Keratinocyte (primary cell): ENCODE results near the gene MED23. TPM values are rescaled to one million over a fixed set of nuclear protein-coding genes. Genes with fewer than 3 reads are reported as not detected.

Source experiments
- DNase-seq: peaks from one replicate; pipeline ENCODE4 v3.0.0-alpha.2; 2011; ENCODE audit warnings: low read depth, missing footprints, low spot score
- FAIRE-seq: peaks from 2 replicates; lab custom pipeline; 2011; peaks lifted over from hg19 to GRCh38; lab: Jason Lieb, UNC
- H2AFZ ChIP-seq: 2 replicates; pipeline ENCODE4 v1.6.0; 2012; ENCODE audit warnings: low read length, control low read depth, inconsistent platforms; ENCODE audit not compliant: control insufficient read depth
- H3K27ac ChIP-seq: 2 replicates; pipeline ENCODE4 v1.5.1; 2011; ENCODE audit warnings: low read length; ENCODE audit not compliant: control insufficient read depth, insufficient read depth
- H3K27me3 ChIP-seq: 3 replicates; pipeline ENCODE4 v1.6.0; 2011; ENCODE audit warnings: low read length; ENCODE audit not compliant: control insufficient read depth, insufficient read depth; ENCODE audit errors: extremely low read depth
- H3K36me3 ChIP-seq, 2 experiments: 2 replicates in 1 of 2; 3 replicates in 1 of 2; pipeline ENCODE4 v1.5.1; 2011; ENCODE audit warnings: low read length in 2 of 2, mild to moderate bottlenecking in 1 of 2; ENCODE audit not compliant: control insufficient read depth in 2 of 2, insufficient read depth in 2 of 2; ENCODE audit errors: extremely low read depth in 1 of 2
- H3K4me1 ChIP-seq: 3 replicates; pipeline ENCODE4 v1.5.1; 2011; ENCODE audit warnings: low read length; ENCODE audit not compliant: control insufficient read depth, insufficient read depth; ENCODE audit errors: extremely low read depth
- H3K4me2 ChIP-seq: 3 replicates; pipeline ENCODE4 v1.6.0; 2011; ENCODE audit warnings: low read depth, low read length; ENCODE audit not compliant: control insufficient read depth, insufficient read depth; ENCODE audit errors: extremely low read depth
- H3K4me3 ChIP-seq, 3 experiments: fragments of 200-600 bp in 1 of 3; sonication (generic) in 1 of 3; 2 replicates in 2 of 3; 3 replicates in 1 of 3; pipeline ENCODE4 v1.5.1; 2011 to 2016; ENCODE audit warnings: low read length in 3 of 3, mild to moderate bottlenecking in 3 of 3, control low read depth in 2 of 3, inconsistent platforms in 1 of 3, low read depth in 1 of 3, mixed read lengths in 1 of 3, mixed run types in 1 of 3, moderate library complexity in 1 of 3; ENCODE audit not compliant: control insufficient read depth in 2 of 3, insufficient read depth in 2 of 3; ENCODE audit errors: extremely low read depth in 1 of 3
- H3K79me2 ChIP-seq: 2 replicates; pipeline ENCODE4 v1.6.0; 2012; ENCODE audit warnings: low read length; ENCODE audit not compliant: control insufficient read depth, insufficient read depth
- H3K9ac ChIP-seq: 3 replicates; pipeline ENCODE4 v1.6.0; 2011; ENCODE audit warnings: low read length; ENCODE audit not compliant: control insufficient read depth, insufficient read depth; ENCODE audit errors: extremely low read depth
- H3K9me1 ChIP-seq: 3 replicates; pipeline ENCODE4 v1.6.0; 2011; ENCODE audit warnings: low read length; ENCODE audit not compliant: control insufficient read depth, insufficient read depth; ENCODE audit errors: extremely low read depth
- H3K9me3 ChIP-seq: 2 replicates; pipeline ENCODE4 v1.5.1; 2012; ENCODE audit warnings: low read depth, low read length; ENCODE audit not compliant: control insufficient read depth
- H4K20me1 ChIP-seq: 3 replicates; pipeline ENCODE4 v1.6.0; 2011; ENCODE audit warnings: low read length; ENCODE audit not compliant: control insufficient read depth, insufficient read depth; ENCODE audit errors: extremely low read depth
- EZH2 ChIP-seq: IDR thresholded peaks from one replicate; pipeline ENCODE4 v1.6.1; 2012; ENCODE audit warnings: inconsistent platforms, mild to moderate bottlenecking, low read length, moderate library complexity
- dilution Hi-C: fragments of 300-500 bp; cut with MboI; formaldehyde crosslinking; loops from one replicate; pipeline ENCODE4 v1.7.0; 2020; ENCODE audit warnings: low sequenced_read_pairs; ENCODE audit not compliant: extremely low pct_ligation_motif_present
- polyA plus RNA-seq, 5 experiments: library from polyadenylated mRNA; depleted of rRNA in 3 of 5; stranded (reverse) in 3 of 5; stranded (forward) in 1 of 5; unstranded in 1 of 5; fragments of >200 nt; gene quantifications; 1 replicate in 1 of 5; 2 replicates in 3 of 5; 3 replicates in 1 of 5; pipeline versions ENCODE4 v1.2.1 to v1.2.3, GENCODE V29; 2011 to 2012; ENCODE audit warnings: missing spikeins in 2 of 5, low read depth in 1 of 5, low replicate concordance in 1 of 5
- TF ChIP-seq, protein P1 (sequence below), 3 experiments: IDR thresholded peaks in 1 of 3; conservative IDR thresholded peaks in 1 of 3; optimal IDR thresholded peaks in 1 of 3; 2 replicates in 2 of 3; 3 replicates in 1 of 3; pipeline versions ENCODE3 to v1.5.1; 2011; ENCODE audit warnings: low read length in 3 of 3, mild to moderate bottlenecking in 3 of 3, moderate library complexity in 2 of 3, control low read depth in 1 of 3, inconsistent platforms in 1 of 3; ENCODE audit not compliant: insufficient read depth in 2 of 3; ENCODE audit errors: extremely low read depth in 1 of 3

MED23 gene
- polyA plus RNA-seq, 1 donor (not counting 4 experiments of a cell fraction or from before 2014, with no cell fraction given) = 24.9 TPM

GRCh38 chr6:131572686-131573415, 55.2 kb downstream of the MED23 start, which contains the start of gene ARG1:
TSS of gene ARG1 (plus strand) at chr6:131573226. CDS start at chr6:131573283, 57 bp downstream.
- Histone ChIP-seq H3K27ac (no peak within 1 kb of the TSS), H3K4me1 (no peaks in the 10 kb centered on the region), H3K9me3 (no peaks in the 10 kb centered on the region), H3K4me3 (no peak within 1 kb of the TSS), H3K9me1 (no peaks in the 10 kb centered on the region), H3K9ac (no peak within 1 kb of the TSS), H4K20me1 (no peaks in the 10 kb centered on the region), H3K4me2 (no peak within 1 kb of the TSS), H3K36me3 (peaks cover 0 to 2% of the 10 kb centered on the region in 2 experiments), H3K27me3 (no peaks in the 10 kb centered on the region), H3K79me2 (no peaks in the 10 kb centered on the region), H2AFZ (no peak within 1 kb of the TSS)
- no peak for DNase-seq
- dilution Hi-C loops = no loop called here
- TF ChIP-seq, protein P1, sequence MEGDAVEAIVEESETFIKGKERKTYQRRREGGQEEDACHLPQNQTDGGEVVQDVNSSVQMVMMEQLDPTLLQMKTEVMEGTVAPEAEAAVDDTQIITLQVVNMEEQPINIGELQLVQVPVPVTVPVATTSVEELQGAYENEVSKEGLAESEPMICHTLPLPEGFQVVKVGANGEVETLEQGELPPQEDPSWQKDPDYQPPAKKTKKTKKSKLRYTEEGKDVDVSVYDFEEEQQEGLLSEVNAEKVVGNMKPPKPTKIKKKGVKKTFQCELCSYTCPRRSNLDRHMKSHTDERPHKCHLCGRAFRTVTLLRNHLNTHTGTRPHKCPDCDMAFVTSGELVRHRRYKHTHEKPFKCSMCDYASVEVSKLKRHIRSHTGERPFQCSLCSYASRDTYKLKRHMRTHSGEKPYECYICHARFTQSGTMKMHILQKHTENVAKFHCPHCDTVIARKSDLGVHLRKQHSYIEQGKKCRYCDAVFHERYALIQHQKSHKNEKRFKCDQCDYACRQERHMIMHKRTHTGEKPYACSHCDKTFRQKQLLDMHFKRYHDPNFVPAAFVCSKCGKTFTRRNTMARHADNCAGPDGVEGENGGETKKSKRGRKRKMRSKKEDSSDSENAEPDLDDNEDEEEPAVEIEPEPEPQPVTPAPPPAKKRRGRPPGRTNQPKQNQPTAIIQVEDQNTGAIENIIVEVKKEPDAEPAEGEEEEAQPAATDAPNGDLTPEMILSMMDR (optimal IDR thresholded peaks at IDR 0.05 in 1 of 3, IDR thresholded peaks at IDR 0.05 in 1 of 3, conservative IDR thresholded peaks at IDR 0.05 in 1 of 3; ENCODE audit: extremely low read depth in 1 of 3, insufficient read depth in 2 of 3, low read length in 3 of 3) = no peak
- no peak for TF ChIP-seq EZH2
- no peak for FAIRE-seq

DNA sequence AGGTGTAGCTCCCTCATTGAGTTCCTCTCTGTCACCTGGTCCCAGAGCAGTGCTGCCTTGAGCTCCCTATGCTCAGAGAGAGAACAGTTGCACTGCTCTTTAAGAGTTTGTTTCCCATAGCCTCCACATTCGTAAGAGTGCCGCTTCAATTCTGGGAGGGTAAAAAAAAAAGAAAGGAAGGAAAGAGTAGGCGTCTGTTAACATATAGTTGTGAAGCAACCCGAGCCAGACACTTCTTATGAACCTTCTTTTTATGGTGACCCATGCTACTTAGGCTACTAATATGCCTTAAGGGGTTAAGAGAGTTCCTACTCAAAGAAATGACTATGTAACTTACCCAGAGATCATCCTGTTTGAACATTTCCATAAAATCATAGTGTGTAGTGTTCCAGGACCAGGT, 59.3 kb downstream of the MED23 start:
- H4K20me1 ChIP-seq = no peaks in the 10 kb centered on the region
- no peaks in the 10 kb centered on the region for H3K79me2 ChIP-seq
- no peak overlapping the region for H3K27ac ChIP-seq
- no peak overlapping the region for H3K9ac ChIP-seq
- no peak for DNase-seq
- no peak for TF ChIP-seq EZH2
- TF ChIP-seq, protein P1 (optimal IDR thresholded peaks at IDR 0.05 in 1 of 3, IDR thresholded peaks at IDR 0.05 in 1 of 3, conservative IDR thresholded peaks at IDR 0.05 in 1 of 3; ENCODE audit: extremely low read depth in 1 of 3, insufficient read depth in 2 of 3, low read length in 3 of 3) = no peak
- H3K4me3 ChIP-seq = no peak overlapping the region
- peaks cover 0 to 2% of the 10 kb centered on the region in 2 experiments for H3K36me3 ChIP-seq
- no peaks in the 10 kb centered on the region for H3K9me1 ChIP-seq
- H3K9me3 ChIP-seq = no peaks in the 10 kb centered on the region
- no peaks in the 10 kb centered on the region for H3K4me1 ChIP-seq
- H3K27me3 ChIP-seq = no peaks in the 10 kb centered on the region
- FAIRE-seq = no peak
- no peak overlapping the region for H3K4me2 ChIP-seq
- dilution Hi-C loops = no loop called here
- no peak overlapping the region for H2AFZ ChIP-seq
